H1 (cell line): ENCODE data around the gene TANC1. TPM values are rescaled to one million over a fixed set of nuclear protein-coding genes. Genes with fewer than 3 reads are reported as not detected.

Source experiments
- CTCF ChIA-PET: fragments of 300-600 bp; sonication (Branson Sonifier 250); formaldehyde crosslinking; loops from one replicate; lab custom pipeline; 2021; ENCODE audit not compliant: partially characterized antibody; lab: Charles Lee
- POLR2A ChIA-PET: fragments of 300-600 bp; sonication (Branson Sonifier 250); formaldehyde crosslinking; loops from one replicate; lab custom pipeline; 2021; ENCODE audit warnings: inconsistent platforms; ENCODE audit not compliant: partially characterized antibody; lab: Charles Lee
- DNase-seq, 2 experiments: peaks; one replicate each; pipeline versions ENCODE4 v3.0.0 to v3.0.0-alpha.2; 2010 to 2022; ENCODE audit warnings: low spot score in 2 of 2, low read depth in 1 of 2, mixed read lengths in 1 of 2
- FAIRE-seq: peaks from 2 replicates; lab custom pipeline; 2011; peaks lifted over from hg19 to GRCh38; lab: Jason Lieb, UNC
- H2AFZ ChIP-seq: 2 replicates; pipeline ENCODE4 v1.8.1; 2012; ENCODE audit warnings: low read length, inconsistent platforms
- H2AK5ac ChIP-seq: 2 replicates; pipeline ENCODE4 v1.6.1; 2013; ENCODE audit warnings: low read depth, low read length
- H2BK120ac ChIP-seq: replicated peaks from 2 replicates; pipeline ENCODE3; 2013; ENCODE audit warnings: low read depth, low read length, inconsistent platforms
- H2BK12ac ChIP-seq: 2 replicates; pipeline ENCODE4 v1.6.1; 2013; ENCODE audit warnings: low read depth, low read length
- H2BK15ac ChIP-seq: 2 replicates; pipeline ENCODE4 v1.6.1; 2013; ENCODE audit warnings: low read length
- H2BK20ac ChIP-seq: 2 replicates; pipeline ENCODE4 v1.6.1; 2013; ENCODE audit warnings: low read length
- H2BK5ac ChIP-seq: 2 replicates; pipeline ENCODE4 v1.6.1; 2013; ENCODE audit warnings: low read depth, low read length
- H3K14ac ChIP-seq: 2 replicates; pipeline ENCODE4 v1.6.1; 2013; ENCODE audit warnings: inconsistent platforms; ENCODE audit not compliant: insufficient read length
- H3K18ac ChIP-seq: 2 replicates; pipeline ENCODE4 v1.6.1; 2013; ENCODE audit warnings: low read length; ENCODE audit errors: extremely low read depth
- H3K23ac ChIP-seq: 2 replicates; pipeline ENCODE4 v1.6.1; 2013; ENCODE audit warnings: inconsistent platforms; ENCODE audit not compliant: insufficient read length
- H3K23me2 ChIP-seq: 2 replicates; pipeline ENCODE4 v1.6.1; 2013; ENCODE audit warnings: low read depth, low read length
- H3K27ac ChIP-seq: 2 replicates; pipeline ENCODE4 v1.6.1; 2011; ENCODE audit warnings: low read depth, low read length, inconsistent platforms
- H3K27me3 ChIP-seq, 4 experiments: replicated peaks in 1 of 4; 1 replicate in 1 of 4; 2 replicates in 3 of 4; pipeline versions ENCODE4 v1.6.1 to v1.8.1; 2011 to 2013; ENCODE audit warnings: low read length in 3 of 4, mild to moderate bottlenecking in 3 of 4, inconsistent platforms in 2 of 4, mixed read lengths in 2 of 4, moderate library complexity in 1 of 4; ENCODE audit not compliant: control insufficient read depth in 3 of 4, insufficient read depth in 3 of 4; ENCODE audit errors: extremely low read depth in 1 of 4
- H3K36me3 ChIP-seq, 4 experiments: 2 replicates each; pipeline versions ENCODE4 v1.6.1 to v1.8.1; 2011 to 2013; ENCODE audit warnings: mild to moderate bottlenecking in 4 of 4, low read length in 3 of 4, moderate library complexity in 2 of 4, control low read depth in 1 of 4, inconsistent platforms in 1 of 4; ENCODE audit not compliant: insufficient read depth in 4 of 4, control insufficient read depth in 2 of 4
- H3K4ac ChIP-seq: replicated peaks from 2 replicates; pipeline ENCODE3; 2013; ENCODE audit warnings: low read length, low read depth, mixed read lengths, inconsistent platforms; ENCODE audit not compliant: insufficient read length
- H3K4me1 ChIP-seq, 4 experiments: replicated peaks in 1 of 4; 1 replicate in 1 of 4; 2 replicates in 3 of 4; pipeline versions ENCODE4 v1.6.1 to v1.8.1; 2011 to 2013; ENCODE audit warnings: low read length in 3 of 4, inconsistent platforms in 2 of 4, mixed read lengths in 1 of 4; ENCODE audit not compliant: insufficient read depth in 4 of 4, control insufficient read depth in 3 of 4
- H3K4me2 ChIP-seq, 2 experiments: 2 replicates each; pipeline versions ENCODE4 v1.6.1 to v1.8.1; 2011 to 2013; ENCODE audit warnings: low read depth in 2 of 2, low read length in 2 of 2, control low read depth in 1 of 2, inconsistent platforms in 1 of 2, mild to moderate bottlenecking in 1 of 2; ENCODE audit not compliant: insufficient read depth in 1 of 2
- H3K4me3 ChIP-seq, 4 experiments: fragments of 200-600, 300-600 bp in 1 of 4; sonication (generic), shearing (Covaris generic), sonication (Bioruptor Twin) in 1 of 4; 2 replicates each; pipeline versions ENCODE4 v1.5.1 to v1.8.1; 2011 to 2016; ENCODE audit warnings: low read length in 4 of 4, low read depth in 3 of 4, control low read depth in 2 of 4, inconsistent platforms in 2 of 4, mild to moderate bottlenecking in 2 of 4, mixed read lengths in 1 of 4, moderate library complexity in 1 of 4; ENCODE audit not compliant: insufficient read depth in 2 of 4; ENCODE audit errors: extremely low read depth in 1 of 4
- H3K56ac ChIP-seq: replicated peaks from 2 replicates; pipeline ENCODE3; 2013; ENCODE audit warnings: low read depth, mild to moderate bottlenecking, mixed read lengths, low read length, inconsistent platforms; ENCODE audit not compliant: insufficient read length
- H3K79me1 ChIP-seq: 2 replicates; pipeline ENCODE4 v1.6.1; 2013; ENCODE audit warnings: low read depth, low read length, control low read depth
- H3K79me2 ChIP-seq, 2 experiments: 2 replicates each; pipeline versions ENCODE4 v1.6.1 to v1.8.1; 2012 to 2013; ENCODE audit warnings: low read length in 2 of 2, mild to moderate bottlenecking in 2 of 2, inconsistent platforms in 1 of 2; ENCODE audit not compliant: insufficient read depth in 2 of 2, control insufficient read depth in 1 of 2
- H3K9ac ChIP-seq, 4 experiments: replicated peaks in 1 of 4; 1 replicate in 1 of 4; 2 replicates in 3 of 4; pipeline versions ENCODE4 v1.6.1 to v1.8.1; 2011 to 2013; ENCODE audit warnings: low read depth in 3 of 4, low read length in 3 of 4, control low read depth in 2 of 4, mild to moderate bottlenecking in 2 of 4, moderate library complexity in 2 of 4, inconsistent platforms in 1 of 4; ENCODE audit errors: extremely low read depth in 1 of 4
- H3K9me3 ChIP-seq, 2 experiments: 2 replicates each; pipeline versions ENCODE4 v1.6.1 to v1.8.1; 2012 to 2013; ENCODE audit warnings: mild to moderate bottlenecking in 2 of 2, moderate library complexity in 2 of 2, control low read depth in 1 of 2, inconsistent platforms in 1 of 2, low read depth in 1 of 2, low read length in 1 of 2, mixed read lengths in 1 of 2; ENCODE audit not compliant: insufficient read depth in 2 of 2
- H4K20me1 ChIP-seq, 2 experiments: replicated peaks in 1 of 2; 2 replicates each; pipeline versions ENCODE3 to v1.8.1; 2011 to 2013; ENCODE audit warnings: inconsistent platforms in 2 of 2, low read length in 2 of 2, mild to moderate bottlenecking in 1 of 2; ENCODE audit not compliant: insufficient read depth in 2 of 2, control insufficient read depth in 1 of 2
- H4K5ac ChIP-seq: 2 replicates; pipeline ENCODE4 v1.6.1; 2013; ENCODE audit warnings: low read length, low read depth, mixed read lengths, inconsistent platforms; ENCODE audit not compliant: insufficient read length
- H4K8ac ChIP-seq: 2 replicates; pipeline ENCODE4 v1.8.0; 2013; ENCODE audit warnings: mild to moderate bottlenecking, moderate library complexity, low read length, inconsistent platforms; ENCODE audit not compliant: insufficient read depth; ENCODE audit errors: extremely low read depth
- H4K91ac ChIP-seq: replicated peaks from 2 replicates; pipeline ENCODE3; 2013; ENCODE audit warnings: low read length, mixed read lengths, inconsistent platforms; ENCODE audit not compliant: insufficient read length
- BACH1 ChIP-seq: IDR thresholded peaks from 2 replicates; pipeline ENCODE4 v1.6.1; 2012; ENCODE audit warnings: low read length, improper control_type of control experiment
- CBX5 ChIP-seq: fragments of 300-800, 300-1000 bp; sonication (generic); IDR thresholded peaks from 2 replicates; pipeline ENCODE4 v1.7.1; 2016; ENCODE audit warnings: antibody characterized with exemption, low read length, low read depth
- CBX8 ChIP-seq: fragments of 300-800, 300-1000 bp; sonication (generic); IDR thresholded peaks from 2 replicates; pipeline ENCODE4 v1.7.1; 2016; ENCODE audit warnings: low read depth, low read length, borderline replicate concordance
- CEBPB ChIP-seq: IDR thresholded peaks from 2 replicates; pipeline ENCODE4 v1.6.1; 2012; ENCODE audit warnings: low read depth, low read length
- SP1 ChIP-seq: IDR thresholded peaks from 2 replicates; pipeline ENCODE4 v1.6.1; 2011; ENCODE audit warnings: low read depth, low read length
- TAF1 ChIP-seq: IDR thresholded peaks from 2 replicates; pipeline ENCODE4 v1.6.1; 2011; ENCODE audit warnings: mild to moderate bottlenecking, low read depth, low read length
- WGBS, 2 experiments: shearing (Covaris generic) in 1 of 2; methylation state at CpG; one replicate each; pipeline versions ENCODE4 v1.1.6 to v1.1.7; 2013 to 2015; ENCODE audit warnings: low lambda C conversion rate in 2 of 2, mixed read lengths in 2 of 2, inconsistent platforms in 1 of 2, low coverage in 1 of 2, missing lambda C conversion rate in 1 of 2; ENCODE audit not compliant: insufficient replicate concordance in 2 of 2, insufficient coverage in 1 of 2, insufficient read length in 1 of 2; ENCODE audit errors: extremely low coverage in 1 of 2, missing lambda C conversion rate in 1 of 2; 5-methylcytosine and 5-hydroxymethylcytosine counted together
- polyA plus RNA-seq, 7 experiments: library from polyadenylated mRNA; depleted of rRNA in 3 of 7; stranded (reverse) in 5 of 7; unstranded in 2 of 7; fragments of >200 nt in 5 of 7; fragments of 200-250 nt in 2 of 7; gene quantifications; 1 replicate in 5 of 7; 2 replicates in 1 of 7; 4 replicates in 1 of 7; pipeline versions ENCODE4 v1.2.1 to v1.2.3, GENCODE V29; 2011 to 2013; ENCODE audit warnings: missing spikeins in 2 of 7, mixed read lengths in 2 of 7
- total RNA-seq: library from RNA; stranded (reverse); fragmentation: NEBNext Ultra II Directional; extraction: Animal tissue kit (Norgen Biotek cat#: 25700); gene quantifications from 2 replicates; pipeline ENCODE4 v1.2.1, GENCODE V29; 2021
- TF ChIP-seq, protein P1 (sequence below): IDR thresholded peaks from 2 replicates; pipeline ENCODE4 v1.6.1; 2011; ENCODE audit warnings: low read depth, mild to moderate bottlenecking, low read length; ENCODE audit not compliant: insufficient read depth
- TF ChIP-seq, protein P2 (sequence below): IDR thresholded peaks from 2 replicates; pipeline ENCODE4 v1.6.1; 2012; ENCODE audit warnings: inconsistent platforms

The TANC1 gene
- total and polyA plus RNA-seq, 2 of the 8 experiments (the other 6 are each of a cell fraction or from before 2014, with no cell fraction given): 4.1 to 7.6 TPM

DNA sequence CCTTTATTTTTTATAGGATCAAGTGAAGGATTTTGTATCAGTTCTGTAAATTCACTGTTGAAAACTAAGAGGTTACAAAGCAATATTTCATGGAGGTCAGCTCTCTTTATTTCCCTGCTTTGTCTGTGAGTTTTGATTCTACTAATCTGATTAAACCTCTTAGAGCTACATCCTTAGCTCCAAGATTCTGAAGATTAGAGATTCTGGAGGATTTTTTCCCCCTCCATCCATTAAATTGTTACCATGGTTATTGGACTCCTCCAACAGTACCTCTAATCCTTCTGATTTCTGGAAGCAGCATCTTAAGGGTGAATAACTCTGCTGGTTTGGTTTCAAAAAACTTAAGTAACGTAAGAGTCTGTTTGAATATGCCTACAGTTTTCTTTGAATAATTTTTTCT, 110.0 kb downstream of the TANC1 start:
- no peaks in the 10 kb centered on the region for H3K36me3 ChIP-seq
- CTCF ChIA-PET: interaction anchor here (0.7 to 2.0 kb wide), 4 partner anchors 10 to 45 kb away, joined by 3 to 4 read pairs (median 4); no protein-coding TSS in a partner anchor
- H3K79me1 ChIP-seq: no peaks in the 10 kb centered on the region
- H3K27me3 ChIP-seq: no peaks in the 10 kb centered on the region
- H3K4ac ChIP-seq: no peak overlapping the region
- 82% methylated on average over 1 of the region's 1 CpG; no CpG with 5 or more reads in 1 of the 2 experiments for WGBS, 2 experiments
- POLR2A ChIA-PET: interaction anchor here (1.0 kb wide), 1 partner anchor 14 kb away, joined by 3 read pairs; no protein-coding TSS in a partner anchor
- no peak overlapping the region for H4K5ac ChIP-seq
- no peak overlapping the region for H3K23ac ChIP-seq
- DNase-seq: no peak
- H3K4me2 ChIP-seq: no peak overlapping the region
- H3K4me1 ChIP-seq: no peaks in the 10 kb centered on the region
- H2BK12ac ChIP-seq: no peak overlapping the region
- no peak overlapping the region for H3K14ac ChIP-seq
- no peak overlapping the region for H3K18ac ChIP-seq
- no peak for TF ChIP-seq TAF1
- no peak for TF ChIP-seq CBX8
- no peak for TF ChIP-seq SP1
- no peak for TF ChIP-seq CBX5
- no peak for TF ChIP-seq CEBPB
- TF ChIP-seq BACH1: no peak
- TF ChIP-seq, protein P1, sequence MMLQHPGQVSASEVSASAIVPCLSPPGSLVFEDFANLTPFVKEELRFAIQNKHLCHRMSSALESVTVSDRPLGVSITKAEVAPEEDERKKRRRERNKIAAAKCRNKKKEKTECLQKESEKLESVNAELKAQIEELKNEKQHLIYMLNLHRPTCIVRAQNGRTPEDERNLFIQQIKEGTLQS: no peak
- TF ChIP-seq, protein P2, sequence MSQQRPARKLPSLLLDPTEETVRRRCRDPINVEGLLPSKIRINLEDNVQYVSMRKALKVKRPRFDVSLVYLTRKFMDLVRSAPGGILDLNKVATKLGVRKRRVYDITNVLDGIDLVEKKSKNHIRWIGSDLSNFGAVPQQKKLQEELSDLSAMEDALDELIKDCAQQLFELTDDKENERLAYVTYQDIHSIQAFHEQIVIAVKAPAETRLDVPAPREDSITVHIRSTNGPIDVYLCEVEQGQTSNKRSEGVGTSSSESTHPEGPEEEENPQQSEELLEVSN: no peak
- no peak for FAIRE-seq
- no peak overlapping the region for H3K9ac ChIP-seq
- no peak overlapping the region for H3K27ac ChIP-seq
- no peaks in the 10 kb centered on the region for H3K23me2 ChIP-seq
- no peak overlapping the region for H4K91ac ChIP-seq
- H3K79me2 ChIP-seq: no peaks in the 10 kb centered on the region
- no peak overlapping the region for H2BK15ac ChIP-seq
- H2BK20ac ChIP-seq: no peak overlapping the region
- no peak overlapping the region for H2BK120ac ChIP-seq
- H2AK5ac ChIP-seq: no peak overlapping the region
- no peak overlapping the region for H4K8ac ChIP-seq
- H3K56ac ChIP-seq: no peak overlapping the region
- H2BK5ac ChIP-seq: no peak overlapping the region
- no peak overlapping the region for H3K4me3 ChIP-seq
- no peaks in the 10 kb centered on the region for H3K9me3 ChIP-seq
- no peak overlapping the region for H2AFZ ChIP-seq
- H4K20me1 ChIP-seq: no peaks in the 10 kb centered on the region
